COLO668 (cell line): ENCODE results near the gene OR5K2.
A peak's percentile ranks its signal among the peaks of the same experiment; 100 is the strongest.

Source experiments
- DNase-seq: peaks from one replicate; lab custom pipeline; 2025; ENCODE audit not compliant: unreplicated experiment; lab: John Stamatoyannopoulos, UW

OR5K2 gene

DNA sequence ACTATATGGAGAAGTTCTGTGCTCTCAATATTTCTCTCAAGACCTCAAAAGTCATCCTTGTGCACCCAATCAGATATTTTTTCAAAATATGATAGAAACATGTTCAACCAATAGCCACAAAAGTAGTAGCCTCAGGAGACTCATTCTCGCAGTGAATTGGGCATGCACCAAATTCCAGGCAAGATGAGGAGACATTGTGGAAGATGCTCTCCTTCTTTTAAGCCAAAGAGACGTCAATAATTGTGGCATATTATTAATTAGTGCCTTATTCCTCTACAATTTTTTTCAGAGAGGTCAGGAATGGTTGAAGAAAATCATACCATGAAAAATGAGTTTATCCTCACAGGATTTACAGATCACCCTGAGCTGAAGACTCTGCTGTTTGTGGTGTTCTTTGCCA, at the start of gene OR5K2:
Gene OR5K2, plus strand, starts transcription at position 301 of the 400 bp plus-strand sequence. Its CDS starts 0 bp downstream, at position 301.
- no peak for DNase-seq

DNA sequence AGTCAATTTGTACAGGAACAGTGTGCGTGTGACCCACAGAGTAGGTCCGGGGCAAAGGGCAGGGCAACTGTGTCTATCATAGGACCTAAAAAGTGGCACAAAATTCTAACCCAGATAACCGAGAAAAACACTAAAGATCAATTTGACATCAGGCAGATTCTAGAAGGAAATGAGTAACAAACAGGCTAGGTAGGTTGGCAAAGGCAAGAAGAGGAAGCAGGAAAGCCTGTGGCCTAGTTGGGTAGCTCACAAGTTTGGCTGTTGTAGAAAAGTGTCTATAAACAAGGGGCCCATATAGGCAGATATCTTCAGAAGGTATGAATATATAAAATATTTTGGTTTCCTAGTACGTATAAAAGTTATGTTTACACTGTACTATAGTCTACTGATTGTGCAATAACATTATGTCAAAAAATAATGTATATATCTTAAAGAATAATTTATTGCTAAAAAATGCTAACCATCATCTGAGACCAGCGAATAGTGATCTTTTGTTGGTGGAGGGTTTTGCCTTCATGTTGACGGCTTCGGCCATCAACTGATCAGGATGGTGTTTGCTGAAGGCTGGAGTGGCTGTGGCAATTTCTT, 47.8 kb upstream of the OR5K2 start:
- no peak for DNase-seq

DNA sequence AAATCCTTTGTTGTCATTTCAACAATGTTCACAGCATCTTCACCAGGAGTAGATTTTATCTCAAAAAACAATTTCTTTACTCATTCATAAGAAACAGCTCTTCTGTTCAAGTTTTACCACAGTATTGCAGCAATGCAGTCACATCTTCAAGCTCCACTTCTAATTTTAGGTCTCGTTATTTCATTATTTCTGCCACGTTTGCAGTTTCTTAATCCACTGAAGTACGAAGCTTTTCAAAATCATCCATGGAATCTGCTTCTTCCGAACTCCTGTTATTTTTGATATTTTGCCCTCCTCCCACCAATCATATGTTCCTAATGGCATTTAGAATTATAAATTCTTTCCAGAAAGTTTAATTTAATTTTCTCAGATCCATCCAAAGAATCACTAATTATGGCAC, 47.1 kb upstream of the OR5K2 start:
- no peak for DNase-seq

DNA sequence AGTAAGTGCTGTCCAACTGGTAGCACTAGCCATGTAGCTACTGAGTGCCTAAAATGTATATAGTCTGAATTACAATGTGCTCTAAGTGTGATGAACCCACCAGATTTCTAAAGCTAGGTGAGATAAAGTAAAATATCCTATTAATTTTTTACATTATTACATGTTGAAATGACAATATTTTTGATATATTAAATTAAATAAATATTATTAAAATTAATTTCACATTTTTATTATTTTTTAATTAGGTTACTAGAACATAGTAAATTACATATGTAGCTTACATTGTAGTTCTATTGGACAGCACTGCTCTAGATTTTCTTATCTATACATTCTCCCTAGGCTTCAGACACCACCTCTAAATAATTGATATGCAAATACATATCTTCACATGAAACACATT, 43.7 kb upstream of the OR5K2 start:
- DNase-seq, result no peak

DNA sequence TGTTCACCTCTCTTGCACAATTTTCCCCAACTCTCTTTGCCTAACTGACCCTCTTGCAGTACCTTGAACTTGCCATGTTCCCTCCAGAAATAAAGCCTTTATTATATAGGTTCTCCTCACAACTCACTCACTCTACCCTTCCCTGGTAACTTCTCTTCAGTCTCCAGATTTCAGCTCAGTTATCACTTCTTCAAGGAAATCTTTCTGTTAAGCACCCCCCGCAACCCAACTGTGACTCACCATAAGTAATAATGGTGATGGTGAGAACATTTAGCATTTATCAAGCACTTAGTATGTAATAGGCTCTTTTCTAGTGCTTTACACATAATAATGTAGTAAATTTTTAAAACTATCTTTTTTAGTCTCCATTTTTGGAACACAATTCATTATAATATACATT, 42.6 kb upstream of the OR5K2 start:
- DNase-seq, result no peak

DNA sequence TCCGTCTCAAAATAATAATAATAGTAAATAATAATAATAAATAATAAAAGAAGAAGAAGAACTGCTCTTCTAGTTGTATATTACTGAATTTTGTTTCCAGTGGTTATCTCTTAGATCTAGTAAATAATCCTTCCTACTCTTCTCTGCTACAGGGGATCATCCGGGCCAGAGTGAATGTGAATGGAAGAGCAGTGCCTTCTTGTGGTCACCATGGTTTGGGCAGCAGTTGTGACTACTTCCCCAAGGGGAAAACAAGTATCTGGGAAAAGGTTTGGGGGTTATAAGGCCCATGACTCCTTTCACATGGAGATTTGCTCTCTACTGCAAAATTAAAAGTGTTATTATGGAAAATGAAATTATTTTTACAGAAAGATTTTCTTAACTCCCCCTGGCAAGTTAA, 39.9 kb upstream of the OR5K2 start:
- no peak for DNase-seq

DNA sequence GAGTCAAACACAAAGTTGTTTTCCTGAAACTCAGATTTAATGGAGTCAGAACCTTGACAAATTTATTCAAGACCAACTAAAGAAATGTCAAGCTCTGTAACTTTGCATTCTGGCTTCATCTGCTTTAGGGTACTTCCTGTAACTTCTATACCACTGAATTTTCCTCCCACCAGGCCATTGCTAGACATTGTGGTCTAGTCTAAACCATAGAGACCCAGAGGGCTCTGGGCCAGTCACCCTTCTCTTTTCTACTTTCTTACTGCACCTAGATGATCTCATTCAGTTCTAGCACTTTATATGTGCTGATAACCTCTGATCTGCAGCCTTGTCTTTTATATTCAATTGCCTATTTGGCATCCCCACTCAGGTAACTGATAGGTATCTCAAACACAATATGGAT, 37.3 kb upstream of the OR5K2 start:
- DNase-seq, result no peak

DNA sequence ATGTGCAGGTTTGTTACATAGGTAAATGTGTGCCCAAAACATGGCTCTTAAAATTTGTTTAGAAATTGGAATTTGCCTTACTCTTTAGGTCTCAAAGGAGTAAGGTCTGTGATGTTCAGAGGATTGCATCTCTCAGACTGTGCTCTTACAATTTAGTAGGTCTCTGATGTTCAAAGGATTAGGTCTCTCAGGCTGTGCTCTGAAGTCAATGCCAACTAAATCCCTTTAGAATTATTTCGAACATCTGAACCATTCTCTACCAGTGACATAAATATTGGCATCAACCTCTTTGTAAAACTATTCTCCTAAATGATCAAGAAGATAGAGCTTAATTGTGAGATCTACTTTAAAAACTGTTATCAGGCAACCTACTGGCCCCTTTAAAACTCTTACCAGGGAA, 34.6 kb upstream of the OR5K2 start, which contains the start of gene OR5K1:
Gene OR5K1, plus strand, starts transcription at position 301 of the 400 bp plus-strand sequence. CDS start 6,376 bp downstream, outside the sequence.
- DNase-seq, result no peak

DNA sequence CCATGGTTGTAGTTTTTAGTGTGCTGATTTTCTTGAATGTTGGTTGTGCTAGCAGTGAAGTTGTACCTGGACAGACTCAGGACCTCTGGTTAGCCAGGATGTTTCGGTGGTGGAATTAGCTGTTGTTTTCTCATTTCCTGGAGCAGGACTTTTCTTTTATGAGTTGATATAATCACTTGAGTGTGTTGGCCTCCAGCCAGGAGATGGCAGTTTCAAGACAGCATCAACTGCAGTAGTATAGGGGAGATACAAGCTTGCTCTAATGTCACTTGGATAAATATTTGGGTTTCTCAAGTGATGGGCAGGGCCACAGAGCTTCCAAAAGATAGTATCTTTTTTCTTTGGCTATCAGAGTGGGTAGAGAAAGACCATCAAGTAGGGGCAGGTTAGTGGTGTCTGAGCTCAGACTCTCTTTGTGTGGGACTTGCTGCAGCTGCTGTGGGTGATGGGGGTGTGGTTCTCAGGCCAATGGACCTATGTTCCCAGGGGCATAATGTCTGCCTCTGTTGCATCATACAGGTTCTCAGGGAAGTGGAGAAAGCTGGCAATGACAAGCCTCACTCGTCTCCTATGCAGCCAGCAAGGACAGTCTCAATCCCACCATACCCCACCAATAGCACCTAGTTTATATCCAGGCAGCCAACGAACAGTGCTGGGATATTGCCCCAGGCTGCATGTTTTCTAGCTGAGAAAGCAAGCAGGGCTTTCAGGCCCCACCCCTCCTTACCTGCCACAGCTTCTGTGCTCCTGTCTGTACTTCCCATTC, 14.6 kb upstream of the OR5K2 start:
- no peak for DNase-seq

DNA sequence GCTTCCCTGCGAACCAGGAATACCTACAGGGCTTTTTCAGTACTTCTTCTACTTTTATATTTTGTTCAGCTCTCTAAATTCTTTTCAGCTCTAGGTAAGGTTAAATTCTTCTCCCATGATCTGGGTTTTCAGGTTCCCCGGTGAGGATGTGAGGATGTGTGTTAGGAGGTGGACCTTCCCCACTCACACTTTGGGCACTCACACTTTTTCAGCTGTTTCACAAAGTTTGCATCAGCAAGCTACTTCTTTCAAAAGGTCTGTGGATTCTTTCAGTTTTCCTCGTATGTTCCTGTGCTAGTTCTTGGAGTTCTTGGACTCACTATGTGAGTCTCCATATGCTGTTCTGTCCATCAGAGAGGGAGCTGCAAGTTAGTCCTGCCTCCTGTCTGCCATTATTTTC, 13.9 kb upstream of the OR5K2 start:
- DNase-seq, result no peak

DNA sequence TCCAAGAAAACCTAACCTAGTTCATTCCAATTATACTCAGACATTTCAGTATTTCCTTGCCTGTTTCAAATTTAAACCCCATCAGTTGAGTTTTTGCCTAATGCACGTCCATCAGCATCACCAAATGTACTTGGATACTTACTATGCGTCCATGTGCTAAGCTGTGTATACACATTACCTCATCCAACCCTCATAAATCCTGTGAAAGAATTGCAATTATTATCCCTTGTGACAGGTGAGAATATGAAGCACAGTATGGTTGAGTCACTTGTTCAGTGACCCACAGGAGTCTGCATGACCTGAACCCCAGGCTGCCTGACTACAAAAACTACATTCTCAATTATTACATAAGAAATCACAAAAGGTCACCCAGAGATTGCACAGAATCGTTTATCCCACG, 2.5 kb downstream of the OR5K2 start:
- DNase-seq, result no peak

DNA sequence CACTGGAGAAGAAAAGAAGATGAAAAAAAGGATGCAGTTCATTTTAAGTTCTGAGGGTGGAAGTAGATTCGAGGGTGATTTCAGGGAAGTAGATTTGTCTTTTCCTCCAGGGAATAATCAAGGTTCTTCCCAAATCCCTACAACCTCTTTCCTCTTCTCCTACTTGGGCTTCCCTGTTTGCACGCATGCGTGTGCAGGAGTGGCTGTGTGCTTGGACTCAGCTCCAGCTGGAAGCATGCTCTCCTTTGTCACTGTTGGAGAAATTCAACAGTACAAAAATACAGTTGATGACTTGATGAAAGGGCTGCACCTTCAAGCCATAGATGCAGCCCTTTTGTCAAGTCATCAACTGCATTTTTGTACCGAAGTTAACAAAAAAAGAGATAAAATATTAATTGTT, 3.8 kb downstream of the OR5K2 start:
- no peak for DNase-seq

DNA sequence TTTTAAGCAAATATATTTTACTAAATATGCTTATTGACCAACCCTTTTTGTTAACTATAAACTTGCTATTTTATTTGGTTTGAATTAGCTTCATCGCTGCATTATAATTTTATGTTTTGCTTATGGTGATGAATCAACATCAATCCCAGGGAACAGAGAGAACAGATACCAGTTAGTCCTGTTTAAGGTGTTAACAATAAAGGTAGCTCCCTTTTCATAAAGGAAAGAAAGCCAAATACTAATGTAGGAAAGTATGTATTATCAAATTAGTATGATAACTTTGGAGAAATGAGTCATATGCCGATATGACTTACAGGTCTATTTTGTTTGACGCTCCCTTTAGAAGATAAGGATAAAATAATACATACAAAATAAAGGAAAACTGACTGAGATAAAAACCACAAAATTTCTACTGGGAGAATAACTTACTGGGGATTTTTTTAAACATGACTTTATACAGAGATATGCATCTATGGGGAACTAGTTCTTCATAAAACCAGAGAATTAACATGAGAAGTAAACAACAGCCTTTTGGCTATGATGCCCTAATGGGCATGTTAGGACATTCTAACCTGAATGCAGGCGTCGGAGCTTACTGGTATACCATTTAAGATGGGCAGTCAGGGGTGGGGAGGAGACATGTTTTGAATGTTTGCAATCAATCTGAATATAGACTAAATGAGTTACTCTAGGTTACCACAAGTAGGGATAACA, 4.5 kb downstream of the OR5K2 start:
- DNase-seq, result no peak

DNA sequence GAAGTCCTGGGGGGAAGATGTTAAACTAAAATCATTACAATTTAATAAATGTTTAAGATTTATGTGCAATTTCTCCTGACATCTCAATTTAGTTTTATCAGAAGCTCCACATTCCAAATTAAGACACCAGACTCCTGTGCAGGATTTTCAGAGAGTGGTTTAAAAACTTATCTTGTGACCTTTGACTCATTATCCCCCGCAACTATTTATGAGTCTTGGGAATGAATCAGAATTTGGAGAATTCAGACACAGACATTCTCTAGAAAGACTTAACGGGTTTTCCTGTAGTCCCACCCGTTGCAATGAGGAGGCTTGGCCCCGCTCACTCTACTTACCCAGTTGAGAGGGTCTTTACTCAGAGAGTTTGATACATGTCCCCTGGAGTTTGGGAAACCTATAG, 7.1 kb downstream of the OR5K2 start:
- no peak for DNase-seq

DNA sequence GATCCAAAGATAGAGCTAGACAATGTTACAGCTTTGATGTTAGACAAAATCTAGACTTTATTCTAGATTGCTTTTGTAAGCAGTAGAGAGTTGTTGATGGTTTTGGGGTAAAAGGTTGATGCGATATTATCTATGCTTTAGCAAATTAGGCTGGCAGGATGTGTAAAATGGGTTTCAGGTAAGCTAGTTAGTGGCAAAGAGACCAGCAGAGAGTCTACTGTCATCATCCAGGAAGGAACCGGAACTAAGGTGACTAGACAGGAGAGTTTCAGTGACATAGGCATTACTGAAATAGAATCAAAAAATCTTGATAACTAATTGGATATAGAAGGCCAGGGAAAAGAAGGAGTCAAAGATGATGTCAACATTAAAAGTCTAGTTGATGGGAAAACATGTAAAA, 11.1 kb downstream of the OR5K2 start:
- DNase-seq, result no peak

DNA sequence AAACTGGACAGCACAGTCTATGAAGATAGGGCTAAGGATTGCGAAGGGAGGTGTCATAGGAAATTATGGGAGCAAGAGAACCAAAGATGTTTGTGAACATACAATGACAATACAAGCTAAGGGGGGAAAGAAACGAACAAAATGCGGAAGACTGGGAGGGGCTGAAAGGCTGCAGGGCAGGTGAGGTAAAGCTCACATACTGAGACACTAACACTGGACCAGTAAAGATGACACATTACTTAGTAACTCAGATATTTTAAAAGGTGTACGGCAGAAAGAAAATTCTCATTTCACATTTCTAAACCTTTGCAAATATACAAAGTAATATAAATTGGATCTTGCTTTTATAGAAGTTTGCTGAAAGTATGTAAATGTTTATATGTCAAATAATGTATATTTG, 15.1 kb downstream of the OR5K2 start:
- no peak for DNase-seq

DNA sequence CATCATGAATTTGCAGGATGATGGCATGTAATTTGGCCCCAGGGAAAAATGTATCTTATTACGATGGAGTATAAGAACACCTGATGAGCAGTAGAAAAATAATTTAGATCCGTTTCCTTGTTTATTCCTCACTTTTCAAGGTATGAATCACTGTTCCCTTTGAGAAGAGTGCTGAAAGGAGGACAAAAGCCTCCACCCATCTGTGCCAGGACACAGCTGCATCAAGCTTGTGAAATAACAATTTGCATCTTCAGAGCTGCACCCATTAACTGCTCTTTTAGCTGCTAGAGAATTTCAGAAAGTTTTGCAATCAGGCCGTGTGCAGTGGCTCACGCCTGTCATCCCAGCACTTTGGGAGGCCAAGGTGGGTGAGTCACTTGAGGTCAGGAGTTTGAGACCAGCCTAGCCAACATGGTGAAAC, 15.6 kb downstream of the OR5K2 start:
- DNase-seq, result no peak

DNA sequence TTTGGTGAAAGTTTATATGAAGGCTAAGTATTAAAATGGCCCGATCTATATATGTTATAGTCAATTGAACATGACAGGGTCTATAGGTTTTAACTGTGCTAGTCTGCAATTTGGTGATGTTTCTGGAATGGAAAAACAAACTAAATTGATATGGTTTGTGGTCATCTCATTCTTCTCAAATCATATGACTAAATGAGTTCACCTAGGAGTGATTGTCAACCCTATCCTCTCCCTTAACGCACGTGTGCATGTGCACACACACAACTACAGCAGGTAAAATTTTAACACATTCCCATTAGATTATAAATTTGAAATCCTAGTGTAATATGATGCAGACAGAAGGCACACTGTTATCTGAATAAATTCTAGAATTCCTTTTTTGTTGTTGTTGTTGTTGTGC, 16.3 kb downstream of the OR5K2 start:
- no peak for DNase-seq

DNA sequence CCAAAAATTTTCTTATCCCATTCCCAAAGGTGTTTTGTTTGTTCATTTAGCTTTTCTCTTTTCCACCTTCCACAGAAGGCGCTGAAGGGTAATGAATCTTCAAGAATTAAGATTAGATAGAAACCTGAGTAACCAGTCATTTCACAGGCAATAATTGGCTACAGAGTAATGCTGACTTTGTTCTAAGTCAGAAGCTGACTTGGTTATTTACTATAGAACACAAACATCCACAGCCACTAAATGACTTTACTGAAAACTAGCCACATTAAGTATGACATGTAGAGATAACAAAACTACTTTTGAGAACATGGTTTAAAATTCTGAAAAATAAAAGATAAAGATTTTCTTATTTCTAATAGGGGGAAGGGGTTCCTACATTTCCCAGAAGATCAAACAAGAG, 17.5 kb downstream of the OR5K2 start:
- DNase-seq, result no peak

DNA sequence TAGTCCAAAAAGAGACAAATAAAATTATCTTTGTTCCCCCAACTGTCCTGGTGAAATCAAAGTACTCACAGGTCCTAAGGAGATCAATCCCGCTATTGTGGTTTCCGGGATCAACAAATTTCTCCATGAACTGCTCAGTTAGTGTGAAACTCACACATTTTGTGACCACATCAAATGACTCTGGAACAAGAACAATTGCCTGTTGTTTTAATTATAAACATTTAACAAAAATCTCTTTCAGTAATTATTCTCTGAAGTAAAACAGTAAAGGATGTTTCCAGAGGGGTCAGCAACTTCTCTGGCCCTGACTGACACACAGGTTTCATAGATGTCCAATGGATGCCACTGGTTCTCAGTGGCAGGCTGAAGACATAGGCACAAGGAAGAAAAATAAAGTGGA, 21.3 kb downstream of the OR5K2 start:
- no peak for DNase-seq

DNA sequence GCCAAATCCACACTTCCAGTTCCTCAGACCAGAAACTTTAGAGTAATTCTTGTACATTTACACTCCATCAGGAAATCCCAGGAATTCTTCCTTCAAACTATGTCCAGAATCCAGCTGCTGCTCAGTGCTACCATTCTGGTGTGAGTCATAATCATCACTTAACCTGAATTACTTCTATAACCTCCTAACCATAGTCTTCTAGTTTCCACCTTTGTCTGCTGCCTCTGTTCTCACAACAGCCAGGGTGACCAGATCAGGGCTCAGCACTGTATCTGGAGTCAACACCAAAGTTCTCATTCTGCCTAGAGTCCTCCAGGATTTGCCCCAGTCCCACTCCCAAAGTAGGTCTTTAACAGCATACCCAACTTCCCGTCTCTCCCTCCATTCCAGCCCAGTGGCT, 21.9 kb downstream of the OR5K2 start:
- no peak for DNase-seq

DNA sequence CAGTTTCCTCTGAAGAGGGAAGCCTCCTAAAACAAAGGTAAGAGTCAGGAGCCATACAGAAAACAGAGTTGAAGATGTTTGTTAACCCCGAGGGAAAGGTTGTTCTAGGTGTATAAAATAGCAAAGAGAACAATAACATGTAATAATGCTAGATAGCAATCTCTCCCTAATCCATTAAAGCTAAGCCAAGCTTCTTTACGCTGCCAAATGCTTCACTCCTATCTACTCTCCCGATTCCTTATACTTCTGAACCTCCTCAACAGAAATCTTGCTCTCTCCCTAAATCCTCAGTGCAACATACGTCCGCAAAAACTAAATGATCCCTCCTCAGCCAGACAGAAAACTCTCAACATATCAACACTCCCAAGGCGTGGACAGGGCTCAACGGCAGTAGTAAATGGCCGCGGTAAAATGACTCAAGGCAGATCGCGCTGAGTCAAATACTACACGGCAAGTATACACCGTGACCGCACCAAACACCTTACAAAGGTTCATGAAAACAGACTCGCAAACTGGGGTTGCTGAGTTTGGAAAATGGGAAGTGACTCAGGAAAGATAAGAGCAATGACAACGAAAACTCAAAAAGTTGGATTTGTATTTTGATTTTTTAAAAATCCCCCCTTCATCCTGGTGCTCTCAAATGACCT, 24.5 kb downstream of the OR5K2 start:
- DNase-seq, result peak; percentile 26
